Measurements from ENCODE around the gene TTI1.

- no peak for TF ChIP-seq CTCF (IDR thresholded peaks at IDR 0.05)
- no peak for TF ChIP-seq EP300 (IDR thresholded peaks at IDR 0.05)
- TF ChIP-seq POLR2A (IDR thresholded peaks at IDR 0.05), result no peak
Measured at GRCh38 chr20:37935435-37935834, 97.8 kb downstream of the TTI1 start.

Data from ovary (tissue), 3 donors.